Right atrium auricular region (tissue), 2 donors: ENCODE results near the gene PKIB. TPM values are rescaled to one million over a fixed set of nuclear protein-coding genes. Genes with fewer than 3 reads are reported as not detected.

Source experiments
- DNase-seq: peaks from one replicate; pipeline ENCODE4 v3.0.0-alpha.2; 2019; ENCODE audit warnings: low spot score
- H3K27ac ChIP-seq, 2 donors: fragments of 200-600 bp; sonication (generic); 1 replicate in 1 of 2; 2 replicates in 1 of 2; pipeline ENCODE4 v1.5.1; 2016 to 2019
- H3K27me3 ChIP-seq, 2 donors: fragments of 200-600 bp; sonication (generic); one replicate each; pipeline versions ENCODE4 v1.5.1 to v1.6.0; 2017 to 2019
- H3K36me3 ChIP-seq: fragments of 200-600 bp; sonication (generic); one replicate; pipeline ENCODE4 v1.5.1; 2016
- H3K4me1 ChIP-seq, 2 donors: fragments of 200-600 bp; sonication (generic); one replicate each; pipeline versions ENCODE4 v1.5.1 to v1.6.0; 2017 to 2019
- H3K4me3 ChIP-seq, 2 donors: fragments of 200-600 bp; sonication (generic); 1 replicate in 1 of 2; 2 replicates in 1 of 2; pipeline ENCODE4 v1.5.1; 2017 to 2019; ENCODE audit warnings: mild to moderate bottlenecking in 1 of 2, moderate library complexity in 1 of 2
- H3K9me3 ChIP-seq, 2 donors: fragments of 200-600 bp; sonication (generic); one replicate each; pipeline ENCODE4 v1.5.1; 2019
- total RNA-seq, 2 donors: library from RNA; depleted of rRNA; stranded (reverse); fragments of >200 nt; gene quantifications; one replicate each; pipeline ENCODE4 v1.1.0, GENCODE V29; 2016
- TF ChIP-seq, protein P1 (sequence below), 2 donors: fragments of 200-600 bp; sonication (generic); IDR thresholded peaks; one replicate each; pipeline ENCODE4 v1.5.1; 2019; ENCODE audit warnings: antibody characterized with exemption in 2 of 2

Gene PKIB
- total RNA-seq, 2 donors from 2014 or later = not detected

DNA sequence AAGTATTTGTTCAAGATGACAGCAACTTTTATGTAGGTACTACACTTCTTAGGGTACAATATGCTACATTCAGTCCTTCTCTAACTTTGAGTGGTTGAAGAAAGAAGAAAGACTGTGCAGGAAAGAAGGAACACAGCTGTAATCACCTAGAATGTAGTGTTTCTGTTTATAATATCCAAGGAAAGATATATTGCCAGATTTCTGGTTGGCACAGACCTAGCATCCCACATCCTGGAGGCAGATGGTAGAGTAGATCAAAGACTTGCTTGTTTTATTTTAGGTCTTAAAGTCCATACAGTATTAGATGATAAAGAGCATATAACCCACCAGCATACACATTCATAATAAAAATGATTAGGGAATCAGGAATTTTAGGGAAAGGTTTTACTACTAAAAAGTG is 156.1 kb downstream of the PKIB start:
- Histone ChIP-seq H3K27me3 (no peaks in the 10 kb centered on the region), H3K36me3 (no peaks in the 10 kb centered on the region), H3K4me3 (no peak overlapping the region), H3K4me1 (no peaks in the 10 kb centered on the region), H3K27ac (no peak overlapping the region), H3K9me3 (no peaks in the 10 kb centered on the region)
- TF ChIP-seq, protein P1, sequence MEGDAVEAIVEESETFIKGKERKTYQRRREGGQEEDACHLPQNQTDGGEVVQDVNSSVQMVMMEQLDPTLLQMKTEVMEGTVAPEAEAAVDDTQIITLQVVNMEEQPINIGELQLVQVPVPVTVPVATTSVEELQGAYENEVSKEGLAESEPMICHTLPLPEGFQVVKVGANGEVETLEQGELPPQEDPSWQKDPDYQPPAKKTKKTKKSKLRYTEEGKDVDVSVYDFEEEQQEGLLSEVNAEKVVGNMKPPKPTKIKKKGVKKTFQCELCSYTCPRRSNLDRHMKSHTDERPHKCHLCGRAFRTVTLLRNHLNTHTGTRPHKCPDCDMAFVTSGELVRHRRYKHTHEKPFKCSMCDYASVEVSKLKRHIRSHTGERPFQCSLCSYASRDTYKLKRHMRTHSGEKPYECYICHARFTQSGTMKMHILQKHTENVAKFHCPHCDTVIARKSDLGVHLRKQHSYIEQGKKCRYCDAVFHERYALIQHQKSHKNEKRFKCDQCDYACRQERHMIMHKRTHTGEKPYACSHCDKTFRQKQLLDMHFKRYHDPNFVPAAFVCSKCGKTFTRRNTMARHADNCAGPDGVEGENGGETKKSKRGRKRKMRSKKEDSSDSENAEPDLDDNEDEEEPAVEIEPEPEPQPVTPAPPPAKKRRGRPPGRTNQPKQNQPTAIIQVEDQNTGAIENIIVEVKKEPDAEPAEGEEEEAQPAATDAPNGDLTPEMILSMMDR (IDR thresholded peaks at IDR 0.05) = no peak
- DNase-seq = no peak

DNA sequence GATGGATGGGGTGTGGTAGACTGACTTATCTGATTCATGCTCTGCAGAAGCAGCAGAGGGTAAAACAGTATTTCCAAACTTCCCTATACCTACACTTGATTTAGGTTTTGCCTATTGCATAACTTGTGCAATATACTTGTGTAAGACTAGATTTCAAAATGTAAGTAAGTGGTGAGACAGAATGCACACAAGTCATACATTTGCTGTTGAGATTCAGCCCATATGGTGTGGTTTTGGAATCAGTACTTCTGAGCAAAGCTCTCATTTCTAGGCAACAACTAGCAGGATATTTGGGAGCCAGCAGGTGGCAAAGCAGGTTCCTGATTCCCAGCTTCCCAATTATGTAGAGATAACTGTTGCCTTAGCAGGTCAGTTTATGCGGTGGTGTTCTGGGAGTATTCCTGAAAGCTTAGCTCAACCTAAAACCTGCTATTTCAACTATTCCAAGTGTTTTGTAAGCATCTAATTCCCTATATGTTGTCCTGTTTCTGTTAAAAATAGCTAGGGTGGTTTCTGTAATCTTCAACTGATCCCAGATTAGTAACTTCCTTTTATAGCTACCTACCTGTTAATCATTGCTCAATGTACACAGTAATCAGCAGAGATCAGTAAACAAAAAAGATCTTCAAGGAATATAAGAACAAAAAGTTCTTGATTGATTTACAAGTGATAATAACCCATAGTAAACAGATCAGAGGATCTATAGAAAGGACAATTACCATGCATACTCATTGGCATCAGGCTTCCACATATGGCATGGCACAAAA is 160.8 kb downstream of the PKIB start:
- H3K4me1 ChIP-seq = no peaks in the 10 kb centered on the region
- no peaks in the 10 kb centered on the region for H3K27me3 ChIP-seq
- no peaks in the 10 kb centered on the region for H3K9me3 ChIP-seq
- TF ChIP-seq, protein P1 (IDR thresholded peaks at IDR 0.05) = no peak
- no peaks in the 10 kb centered on the region for H3K36me3 ChIP-seq
- DNase-seq = no peak
- no peak overlapping the region for H3K4me3 ChIP-seq
- H3K27ac ChIP-seq = no peak overlapping the region

DNA sequence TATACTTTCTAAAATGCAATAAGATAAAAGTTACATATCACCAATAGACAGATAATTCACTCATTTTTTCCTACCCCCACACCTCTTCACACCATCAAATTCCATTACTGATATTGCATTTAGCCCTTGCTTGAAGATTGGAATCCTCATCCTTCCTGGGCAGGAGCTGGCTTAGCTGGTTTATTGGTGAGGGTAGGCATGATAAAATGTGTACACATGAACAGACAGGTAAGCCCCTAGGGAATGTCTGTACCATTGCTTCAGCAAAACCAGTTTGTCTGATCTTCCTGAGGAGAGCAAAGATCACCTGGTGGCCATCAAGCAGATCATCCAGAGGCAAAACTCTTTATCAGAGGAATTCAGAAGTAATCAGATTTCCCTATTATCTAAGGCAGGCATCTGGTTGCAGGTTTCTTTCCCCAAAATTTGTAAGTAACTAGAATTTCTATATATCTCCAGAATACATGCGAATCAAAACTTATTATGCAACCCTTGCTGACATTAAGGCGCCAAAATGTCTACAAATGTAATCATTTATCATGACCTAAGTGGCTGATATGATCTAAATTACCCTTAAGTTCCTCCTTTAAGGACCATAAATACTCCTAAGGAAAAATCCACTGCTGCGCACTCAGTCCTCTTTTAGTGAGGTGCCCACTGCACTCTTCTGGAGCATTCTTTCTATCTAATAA is 162.7 kb downstream of the PKIB start:
- Histone ChIP-seq H3K9me3 (no peaks in the 10 kb centered on the region), H3K4me3 (no peak overlapping the region), H3K27ac (no peak overlapping the region), H3K36me3 (no peaks in the 10 kb centered on the region), H3K27me3 (no peaks in the 10 kb centered on the region), H3K4me1 (no peaks in the 10 kb centered on the region)
- TF ChIP-seq, protein P1 (IDR thresholded peaks at IDR 0.05) = no peak
- DNase-seq = no peak

Other genes starting within 250 kb of the PKIB start
- 10 to 100 TPM; 37.5 to 65.9 TPM for gene HSF2, start 210.8 kb upstream of the PKIB start, total RNA-seq
- gene SERINC1, start 138.6 kb upstream of the PKIB start, total RNA-seq = 100 to 1,000 TPM; 163 to 223 TPM
- gene FABP7, start 169.3 kb downstream of the PKIB start, total RNA-seq = under 1 TPM in 1 of 2 donors, not detected in 1; 0.52 TPM
- 1 to 10 TPM; 4.9 to 6.6 TPM for gene SMPDL3A, start 178.9 kb downstream of the PKIB start, total RNA-seq